K562 (cell line): ENCODE results near the gene GCC1. TPM values are rescaled to one million over a fixed set of nuclear protein-coding genes. Genes with fewer than 3 reads are reported as not detected.

Experiments used
- BRD9 ChIP-seq: fragments of 450-650 bp; IDR thresholded peaks from 2 replicates; pipeline ENCODE4 v1.6.1; 2018; ENCODE audit warnings: low read depth; ENCODE audit not compliant: partially characterized antibody
- E2F6 ChIP-seq, 2 experiments: IDR thresholded peaks; 2 replicates each; pipeline ENCODE4 v1.6.1; 2011; ENCODE audit warnings: borderline replicate concordance in 1 of 2, control low read depth in 1 of 2, low read depth in 1 of 2, low read length in 1 of 2, mild to moderate bottlenecking in 1 of 2, mixed read lengths in 1 of 2, moderate library complexity in 1 of 2; ENCODE audit not compliant: insufficient read depth in 1 of 2, insufficient read length in 1 of 2, poor library complexity in 1 of 2, severe bottlenecking in 1 of 2; ENCODE audit errors: extremely low read depth in 1 of 2
- ERF ChIP-seq: fragments of 450-650 bp; formaldehyde crosslinking; IDR thresholded peaks from 2 replicates; pipeline ENCODE4 v1.4.0; 2020; ENCODE audit warnings: mild to moderate bottlenecking, mixed read lengths
- GABPA ChIP-seq: fragments of 200-800 bp; sonication (Bioruptor generic); conservative IDR thresholded peaks from 2 replicates; pipeline ENCODE4 v1.6.1; 2016; ENCODE audit warnings: low read depth, missing genetic modification characterization, missing compliant biosample characterization
- MED1 ChIP-seq: sonication (generic); formaldehyde crosslinking; IDR thresholded peaks from 2 replicates; pipeline ENCODE4 v1.8.1; 2023; ENCODE audit warnings: missing genetic modification reagents, borderline replicate concordance
- NFE2L1 ChIP-seq: fragments of 450-650 bp; IDR thresholded peaks from 2 replicates; pipeline ENCODE4 v1.6.1; 2016; ENCODE audit warnings: missing genetic modification characterization, low read depth, mild to moderate bottlenecking, missing compliant biosample characterization, moderate library complexity, borderline replicate concordance
- PPARD ChIP-seq: fragments of 250-450 bp; sonication (Bioruptor Pico); IDR thresholded peaks from 2 replicates; pipeline ENCODE4 v1.8.0; 2022; ENCODE audit warnings: inconsistent platforms, mild to moderate bottlenecking, moderate library complexity
- PRPF4 ChIP-seq: fragments of 200-400 bp; formaldehyde crosslinking; IDR thresholded peaks from one replicate; pipeline ENCODE4 v1.6.1; 2017; ENCODE audit warnings: low read length, low read depth, mild to moderate bottlenecking; ENCODE audit not compliant: insufficient read depth, poor library complexity, severe bottlenecking
- PURB ChIP-seq: sonication (generic); formaldehyde crosslinking; IDR thresholded peaks from 2 replicates; pipeline ENCODE4 v1.9.0; 2021; ENCODE audit warnings: low read depth, mild to moderate bottlenecking, missing genetic modification reagents
- RBFOX2 ChIP-seq: fragments of 200-400 bp; formaldehyde crosslinking; IDR thresholded peaks from 2 replicates; pipeline ENCODE4 v1.6.1; 2017; ENCODE audit warnings: low read depth, mild to moderate bottlenecking, low read length, moderate library complexity
- RBM22 ChIP-seq: fragments of 200-400 bp; formaldehyde crosslinking; IDR thresholded peaks from 2 replicates; pipeline ENCODE4 v1.6.1; 2018; ENCODE audit warnings: low read length, low read depth; ENCODE audit not compliant: poor library complexity, severe bottlenecking
- SMAD4 ChIP-seq: fragments of 250-450 bp; sonication (Bioruptor Pico); conservative IDR thresholded peaks from 2 replicates; pipeline ENCODE4 v1.8.0; 2021; ENCODE audit warnings: inconsistent platforms, mild to moderate bottlenecking, moderate library complexity
- SRSF1 ChIP-seq: fragments of 200-400 bp; formaldehyde crosslinking; IDR thresholded peaks from 2 replicates; pipeline ENCODE4 v1.6.1; 2017; ENCODE audit warnings: mild to moderate bottlenecking, low read depth, low read length, moderate library complexity
- TCF15 ChIP-seq: fragments of 250-450 bp; sonication (Bioruptor Pico); IDR thresholded peaks from 2 replicates; pipeline ENCODE4 v1.8.0; 2022; ENCODE audit warnings: moderate library complexity, mild to moderate bottlenecking, inconsistent platforms
- XRCC5 ChIP-seq: fragments of 200-400 bp; formaldehyde crosslinking; IDR thresholded peaks from 2 replicates; pipeline ENCODE4 v1.6.1; 2017; ENCODE audit warnings: low read depth, mild to moderate bottlenecking, low read length
- ZBTB17 ChIP-seq: fragments of 450-650 bp; formaldehyde crosslinking; IDR thresholded peaks from 2 replicates; pipeline ENCODE4 v1.4.0; 2020; ENCODE audit warnings: mild to moderate bottlenecking
- ZBTB2 ChIP-seq: fragments of 450-650 bp; IDR thresholded peaks from 2 replicates; pipeline ENCODE4 v1.6.1; 2016; ENCODE audit warnings: antibody characterized with exemption
- ZNF133 ChIP-seq: fragments of 250-450 bp; sonication (Bioruptor Pico); IDR thresholded peaks from 2 replicates; pipeline ENCODE4 v1.4.0; 2020; ENCODE audit warnings: mild to moderate bottlenecking
- ZNF311 ChIP-seq: fragments of 250-450 bp; sonication (Bioruptor Pico); IDR thresholded peaks from 2 replicates; pipeline ENCODE4 v1.4.0; 2020; ENCODE audit warnings: mild to moderate bottlenecking, moderate library complexity
- polyA plus RNA-seq, 8 experiments: library from polyadenylated mRNA; depleted of rRNA in 4 of 8; stranded (reverse) in 5 of 8; unstranded in 3 of 8; fragments of >200 nt; fragmentation: Nextera tagmentation in 2 of 8; fragmentation: Illumina TruSeq in 1 of 8; extraction: Ambion mirVana in 2 of 8; extraction: Trizol in 1 of 8; gene quantifications; 2 replicates each; pipeline versions ENCODE4 v1.2.1 to v1.2.3, GENCODE V29; 2011 to 2014; ENCODE audit warnings: inconsistent platforms in 1 of 8, missing spikeins in 1 of 8
- total RNA-seq, 7 experiments: library from RNA; depleted of rRNA in 6 of 7; stranded (reverse); fragments of >200 nt in 6 of 7; fragmentation: Illumina TruSeq in 2 of 7; extraction: Trizol in 2 of 7; gene quantifications; 2 replicates each; pipeline versions ENCODE4 v1.2.1 to v1.2.3, GENCODE V29; 2011 to 2021; ENCODE audit warnings: low replicate concordance in 1 of 7
- TF ChIP-seq, protein P1 (sequence below): fragments of 150-350 bp; IDR thresholded peaks from 2 replicates; pipeline ENCODE4 v1.6.1; 2014; ENCODE audit warnings: low read depth, mild to moderate bottlenecking, low read length, borderline replicate concordance

GCC1 gene
- total and polyA plus RNA-seq, 9 of the 15 experiments (the other 6 are each of a cell fraction or from before 2014, with no cell fraction given), result 1.9 to 19.8 (median 10.9) TPM

- TF ChIP-seq ZBTB2 (0 out of 2 replicates have a peak, but pooled peaks have one; percentile 18), BRD9 (no peak), GABPA (tag) (peak; percentile 61), PPARD (no peak), SRSF1 (no peak), TCF15 (CRISPR knock-in tag) (no peak), ZNF133 (0 out of 2 replicates have a peak, but pooled peaks have one; percentile 38), PRPF4 (no peak), NFE2L1 (tag) (no peak), ERF (peak; percentile 39; the same call in 1 of the 2 replicates), XRCC5 (no peak), SMAD4 (CRISPR knock-in tag) (peak; percentile 46; the same call in 1 of the 2 replicates), RBFOX2 (peak; percentile 80), E2F6 (IDR thresholded peaks at IDR 0.05; ENCODE audit: borderline replicate concordance in 1 of 2, extremely low read depth in 1 of 2, insufficient read depth in 1 of 2, insufficient read length in 1 of 2, low read depth in 1 of 2, low read length in 1 of 2, poor library complexity in 1 of 2, severe bottlenecking in 1 of 2) (peak in 1 of 2 experiments; percentile 74), ZNF311 (CRISPR knock-in tag) (no peak), MED1 (CRISPR knock-in tag) (no peak), PURB (no peak), RBM22 (peak; percentile 26), ZBTB17 (CRISPR knock-in tag) (peak; percentile 24; the same call in 1 of the 2 replicates)
- TF ChIP-seq, protein P1, sequence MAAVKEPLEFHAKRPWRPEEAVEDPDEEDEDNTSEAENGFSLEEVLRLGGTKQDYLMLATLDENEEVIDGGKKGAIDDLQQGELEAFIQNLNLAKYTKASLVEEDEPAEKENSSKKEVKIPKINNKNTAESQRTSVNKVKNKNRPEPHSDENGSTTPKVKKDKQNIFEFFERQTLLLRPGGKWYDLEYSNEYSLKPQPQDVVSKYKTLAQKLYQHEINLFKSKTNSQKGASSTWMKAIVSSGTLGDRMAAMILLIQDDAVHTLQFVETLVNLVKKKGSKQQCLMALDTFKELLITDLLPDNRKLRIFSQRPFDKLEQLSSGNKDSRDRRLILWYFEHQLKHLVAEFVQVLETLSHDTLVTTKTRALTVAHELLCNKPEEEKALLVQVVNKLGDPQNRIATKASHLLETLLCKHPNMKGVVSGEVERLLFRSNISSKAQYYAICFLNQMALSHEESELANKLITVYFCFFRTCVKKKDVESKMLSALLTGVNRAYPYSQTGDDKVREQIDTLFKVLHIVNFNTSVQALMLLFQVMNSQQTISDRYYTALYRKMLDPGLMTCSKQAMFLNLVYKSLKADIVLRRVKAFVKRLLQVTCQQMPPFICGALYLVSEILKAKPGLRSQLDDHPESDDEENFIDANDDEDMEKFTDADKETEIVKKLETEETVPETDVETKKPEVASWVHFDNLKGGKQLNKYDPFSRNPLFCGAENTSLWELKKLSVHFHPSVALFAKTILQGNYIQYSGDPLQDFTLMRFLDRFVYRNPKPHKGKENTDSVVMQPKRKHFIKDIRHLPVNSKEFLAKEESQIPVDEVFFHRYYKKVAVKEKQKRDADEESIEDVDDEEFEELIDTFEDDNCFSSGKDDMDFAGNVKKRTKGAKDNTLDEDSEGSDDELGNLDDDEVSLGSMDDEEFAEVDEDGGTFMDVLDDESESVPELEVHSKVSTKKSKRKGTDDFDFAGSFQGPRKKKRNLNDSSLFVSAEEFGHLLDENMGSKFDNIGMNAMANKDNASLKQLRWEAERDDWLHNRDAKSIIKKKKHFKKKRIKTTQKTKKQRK, result no peak
These were observed 2.8 kb upstream of the GCC1 start, which contains the start of gene ARF5 (continued) for GRCh38 chr7:127588019-127588696.
